H1 (cell line): Measurements from ENCODE around the gene DDX31. TPM values are rescaled to one million over a fixed set of nuclear protein-coding genes. Genes with fewer than 3 reads are reported as not detected.

Source experiments
- CHD1 ChIP-seq: IDR thresholded peaks from 2 replicates; pipeline ENCODE4 v1.6.1; 2012; ENCODE audit warnings: low read depth, low read length, improper control_type of control experiment
- GTF2F1 ChIP-seq: IDR thresholded peaks from 2 replicates; pipeline ENCODE4 v1.6.1; 2012; ENCODE audit warnings: low read depth, low read length, improper control_type of control experiment, borderline replicate concordance
- NANOG ChIP-seq: IDR thresholded peaks from 2 replicates; pipeline ENCODE4 v1.6.1; 2011; ENCODE audit warnings: low read length, low read depth, mild to moderate bottlenecking, inconsistent platforms; ENCODE audit not compliant: insufficient read depth, poor library complexity, severe bottlenecking
- polyA plus RNA-seq, 7 experiments: library from polyadenylated mRNA; depleted of rRNA in 3 of 7; stranded (reverse) in 5 of 7; unstranded in 2 of 7; fragments of >200 nt in 5 of 7; fragments of 200-250 nt in 2 of 7; gene quantifications; 1 replicate in 5 of 7; 2 replicates in 1 of 7; 4 replicates in 1 of 7; pipeline versions ENCODE4 v1.2.1 to v1.2.3, GENCODE V29; 2011 to 2013; ENCODE audit warnings: missing spikeins in 2 of 7, mixed read lengths in 2 of 7
- total RNA-seq: library from RNA; stranded (reverse); fragmentation: NEBNext Ultra II Directional; extraction: Animal tissue kit (Norgen Biotek cat#: 25700); gene quantifications from 2 replicates; pipeline ENCODE4 v1.2.1, GENCODE V29; 2021

Gene DDX31
- total and polyA plus RNA-seq, 2 of the 8 experiments (the other 6 are each of a cell fraction or from before 2014, with no cell fraction given): 9.5 to 23.7 TPM

DNA sequence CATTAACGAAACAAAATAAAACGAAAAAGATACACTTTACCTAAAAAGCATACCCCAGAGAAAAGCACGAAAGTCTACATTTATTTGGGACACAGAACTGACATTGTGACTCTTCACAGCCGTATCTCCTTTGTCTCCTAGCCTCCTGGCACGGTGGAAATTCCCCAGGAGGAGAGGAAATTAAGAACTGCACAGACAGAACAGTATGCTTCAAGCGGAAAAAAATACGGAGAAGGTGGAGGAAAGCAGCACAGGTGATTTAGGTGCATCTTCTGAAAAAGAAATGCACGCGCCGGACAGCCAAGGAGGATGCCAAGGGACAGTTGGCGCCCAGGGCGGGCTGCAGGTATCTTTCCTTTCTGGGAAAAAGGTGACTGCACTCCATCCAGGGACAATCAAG, 32.0 kb downstream of the DDX31 start (continued):
- TF ChIP-seq GTF2F1 (no peak), NANOG (no peak), CHD1 (no peak)
